GM10847 (cell line): ENCODE measurements around the gene JARID2.

ENCODE experiments used
- POLR2A ChIP-seq: IDR thresholded peaks from 2 replicates; pipeline ENCODE4 v1.6.1; 2011; ENCODE audit not compliant: insufficient read length; ENCODE audit errors: extremely low read depth

Gene JARID2

DNA sequence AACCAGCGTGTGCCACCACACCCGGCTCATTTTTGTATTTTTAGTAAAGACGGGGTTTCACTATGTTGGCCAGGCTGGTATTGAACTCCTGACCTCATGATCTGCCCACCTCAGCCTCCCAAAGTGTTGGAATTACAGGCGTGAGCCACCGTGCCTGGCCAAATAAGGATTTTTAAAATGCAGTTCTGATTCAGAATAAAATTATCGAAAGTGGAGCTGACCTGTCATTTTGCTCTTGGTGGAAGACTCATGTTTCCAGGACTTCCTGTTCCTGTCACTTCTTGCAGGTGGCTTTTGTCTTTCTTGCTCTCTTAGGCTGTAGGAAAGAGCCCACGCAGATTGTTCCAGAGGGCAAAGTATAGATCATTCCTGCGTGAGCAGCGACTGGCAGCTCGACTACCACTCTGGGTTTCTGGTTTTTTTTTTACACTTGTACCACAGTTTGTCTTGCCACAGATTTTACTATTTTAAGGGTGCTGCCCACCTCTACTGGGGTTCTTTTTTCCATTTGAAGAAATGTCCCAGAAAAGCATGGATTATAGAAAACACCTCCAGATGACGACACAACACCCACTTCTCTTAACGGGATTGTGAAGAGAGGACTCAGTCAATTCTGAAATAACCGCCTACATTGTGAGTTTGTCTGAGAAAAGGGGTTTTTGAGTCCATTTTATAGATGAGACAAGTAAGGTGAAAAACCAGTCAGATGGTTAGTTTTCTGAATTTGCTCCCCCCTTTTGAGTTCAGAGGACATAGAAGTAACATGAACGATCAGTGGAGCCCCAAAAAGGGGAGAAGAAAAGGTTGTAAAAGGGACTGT lies 7.5 kb downstream of the JARID2 start:
- TF ChIP-seq POLR2A: no peak

DNA sequence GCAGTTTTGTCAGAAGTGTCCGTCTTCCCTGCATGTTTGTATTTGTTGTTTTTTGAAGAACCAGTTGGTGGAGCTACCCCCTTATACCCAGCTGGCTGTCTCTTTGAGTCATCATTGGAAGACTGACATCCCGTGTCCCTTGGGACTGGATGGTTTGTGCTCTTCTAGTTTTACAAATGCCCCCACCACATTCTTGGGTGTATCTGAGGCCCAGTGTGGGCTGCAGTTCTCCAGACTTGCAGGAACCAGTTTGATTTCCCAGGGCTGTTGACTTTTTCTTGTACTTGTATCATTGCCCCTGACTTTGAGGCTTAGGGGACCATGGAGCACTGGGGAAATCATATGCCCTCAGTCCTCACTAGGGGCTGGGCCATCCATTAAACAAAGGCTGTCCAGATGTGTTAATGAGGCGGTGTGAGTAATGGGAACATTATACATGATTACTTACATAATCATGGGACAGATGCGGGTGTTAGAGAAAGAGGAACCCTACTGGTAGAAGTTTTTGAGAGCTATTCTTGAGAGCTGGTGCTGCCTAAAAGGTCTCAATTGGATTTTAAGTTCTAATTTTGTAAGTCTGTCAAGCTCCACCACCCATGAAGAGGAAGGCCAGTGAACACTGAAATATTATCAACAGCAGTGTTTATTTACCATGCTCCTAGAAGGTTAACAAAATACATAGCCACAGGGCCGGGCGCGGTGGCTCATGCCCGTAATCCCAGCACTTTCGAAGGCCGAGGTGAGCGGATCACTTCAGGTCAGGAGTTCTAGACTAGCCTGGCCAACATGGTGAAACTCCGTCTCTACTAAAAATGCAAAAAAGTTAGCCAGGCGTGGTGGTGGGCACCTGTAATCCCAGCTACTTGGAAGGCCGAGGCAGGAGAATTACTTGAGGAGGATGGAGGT lies 8.5 kb downstream of the JARID2 start:
- no peak for TF ChIP-seq POLR2A

DNA sequence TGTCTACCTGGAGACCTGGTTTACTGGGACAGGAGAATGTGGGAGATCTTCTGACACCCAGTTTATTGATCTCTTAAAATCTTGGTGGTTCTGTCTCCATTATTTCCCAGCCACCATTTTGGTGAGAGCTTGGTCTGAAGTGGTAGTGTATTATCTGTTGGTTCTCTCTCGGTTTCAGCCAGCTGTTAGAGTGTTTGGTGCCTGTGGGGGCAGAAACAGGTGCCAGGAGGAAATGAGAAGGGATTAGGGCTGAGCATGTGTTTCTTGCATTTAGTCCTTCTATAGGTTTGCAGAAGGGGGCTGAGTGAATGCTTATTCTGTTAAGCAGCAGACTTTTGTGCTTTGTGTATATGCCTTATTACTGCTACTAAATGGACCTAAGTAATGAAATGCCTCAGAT lies 9.6 kb downstream of the JARID2 start:
- TF ChIP-seq POLR2A: no peak

DNA sequence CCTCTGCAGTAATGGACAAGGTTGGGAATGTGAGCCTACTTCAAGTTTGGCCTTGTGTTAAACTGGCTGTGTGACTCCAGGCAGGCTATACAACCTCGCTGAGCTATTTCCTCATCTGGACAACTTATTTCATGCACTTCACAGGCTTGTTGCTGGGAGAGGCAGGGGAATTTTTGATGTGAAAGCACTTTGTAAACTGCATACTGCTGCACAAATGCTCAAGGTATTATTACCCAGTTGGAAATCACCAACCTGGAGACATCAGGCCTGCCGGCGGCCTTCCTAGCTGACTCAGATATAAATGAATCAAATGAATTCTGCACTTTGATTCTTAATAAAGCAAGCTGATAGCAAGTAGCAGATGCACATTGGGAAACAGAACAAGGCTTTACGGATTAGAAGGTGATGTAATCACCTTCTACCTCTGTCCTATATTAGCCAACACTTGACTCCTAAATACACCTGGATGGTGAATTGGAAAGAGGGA lies 10.1 kb downstream of the JARID2 start:
- TF ChIP-seq POLR2A: no peak

DNA sequence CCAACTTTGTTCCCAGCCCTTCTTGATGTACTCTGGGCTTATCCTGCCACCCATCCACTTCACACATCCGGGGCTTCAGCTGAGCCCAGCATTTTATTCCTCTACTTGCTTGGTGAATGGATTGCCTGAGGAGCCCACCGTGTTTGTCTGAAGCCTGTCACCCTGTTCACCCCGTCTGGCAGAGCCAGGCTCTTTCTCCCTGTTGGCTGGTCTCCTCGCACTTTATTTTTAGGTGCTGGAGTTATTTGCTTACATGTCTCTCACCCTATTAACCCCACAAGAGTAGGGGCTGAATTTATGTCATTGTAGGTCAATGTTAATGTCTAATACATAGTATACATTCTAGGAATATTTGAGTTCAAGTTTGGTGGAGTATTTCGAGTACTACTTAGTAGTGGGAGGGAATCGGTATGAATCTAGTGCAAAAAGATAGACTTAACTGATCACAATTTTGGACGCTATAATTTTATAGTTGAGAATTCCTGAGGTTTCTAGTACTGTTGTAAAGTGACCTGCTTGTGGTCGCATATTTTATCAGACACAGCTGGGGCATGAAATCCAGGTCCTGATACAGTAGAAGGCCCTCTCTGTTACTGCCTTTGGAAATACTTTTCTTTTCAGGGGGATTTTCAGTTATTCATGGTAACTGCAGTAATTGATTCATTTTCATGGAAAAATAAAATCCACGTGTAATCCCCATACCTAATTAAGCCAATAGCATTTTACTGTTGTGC lies 10.8 kb downstream of the JARID2 start:
- no peak for TF ChIP-seq POLR2A

DNA sequence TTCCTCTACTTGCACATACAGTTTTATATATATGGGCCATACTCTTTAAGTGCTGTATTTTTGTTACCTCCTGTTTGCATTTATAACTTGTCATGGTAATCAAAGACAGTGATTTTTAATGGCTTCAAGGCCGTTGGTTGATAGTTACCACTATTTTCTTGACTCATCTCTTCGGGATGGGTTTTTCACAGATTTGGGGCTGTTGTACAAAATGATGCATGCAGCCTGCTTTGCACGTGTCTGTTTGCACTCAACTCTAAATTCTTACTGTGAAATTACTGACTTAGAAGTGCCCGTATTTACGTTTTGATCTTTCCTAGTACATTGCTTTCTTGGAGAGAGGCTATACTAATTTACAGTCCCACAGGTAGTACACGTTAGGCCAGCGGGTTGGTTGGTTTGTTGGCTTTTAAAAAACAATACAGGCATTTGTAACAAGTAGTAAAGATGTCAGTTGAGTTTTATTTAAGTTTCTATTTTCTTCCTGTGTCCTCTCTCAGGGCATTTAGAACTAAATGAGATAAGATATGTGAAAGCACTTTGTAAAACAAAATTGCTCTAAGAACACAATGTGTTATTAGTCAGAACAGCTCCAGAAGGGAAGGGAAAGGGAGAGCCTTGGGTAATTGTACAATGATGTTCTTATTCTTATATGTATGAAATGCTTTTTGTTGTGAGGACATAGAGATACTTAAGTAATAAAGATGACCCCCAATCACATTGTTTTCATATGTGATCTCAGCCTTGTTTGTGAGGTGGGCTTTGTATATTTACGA lies 11.7 kb downstream of the JARID2 start:
- no peak for TF ChIP-seq POLR2A

DNA sequence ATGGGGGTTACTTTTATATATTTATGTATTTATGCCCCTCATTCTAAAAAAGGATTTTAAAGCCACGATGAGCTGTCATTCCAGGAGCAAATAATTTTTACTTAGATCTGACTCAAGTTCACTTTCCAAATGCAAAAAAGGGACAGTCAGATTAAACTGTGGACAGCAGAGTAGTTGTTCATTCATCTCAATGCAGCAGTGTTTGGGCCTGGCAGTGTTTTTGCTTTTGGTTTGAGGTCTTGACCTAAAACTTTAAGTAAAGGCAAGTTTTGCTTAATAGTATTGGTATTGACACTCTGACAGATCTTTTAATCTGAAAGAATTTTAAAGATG lies 13.9 kb downstream of the JARID2 start:
- TF ChIP-seq POLR2A: no peak

DNA sequence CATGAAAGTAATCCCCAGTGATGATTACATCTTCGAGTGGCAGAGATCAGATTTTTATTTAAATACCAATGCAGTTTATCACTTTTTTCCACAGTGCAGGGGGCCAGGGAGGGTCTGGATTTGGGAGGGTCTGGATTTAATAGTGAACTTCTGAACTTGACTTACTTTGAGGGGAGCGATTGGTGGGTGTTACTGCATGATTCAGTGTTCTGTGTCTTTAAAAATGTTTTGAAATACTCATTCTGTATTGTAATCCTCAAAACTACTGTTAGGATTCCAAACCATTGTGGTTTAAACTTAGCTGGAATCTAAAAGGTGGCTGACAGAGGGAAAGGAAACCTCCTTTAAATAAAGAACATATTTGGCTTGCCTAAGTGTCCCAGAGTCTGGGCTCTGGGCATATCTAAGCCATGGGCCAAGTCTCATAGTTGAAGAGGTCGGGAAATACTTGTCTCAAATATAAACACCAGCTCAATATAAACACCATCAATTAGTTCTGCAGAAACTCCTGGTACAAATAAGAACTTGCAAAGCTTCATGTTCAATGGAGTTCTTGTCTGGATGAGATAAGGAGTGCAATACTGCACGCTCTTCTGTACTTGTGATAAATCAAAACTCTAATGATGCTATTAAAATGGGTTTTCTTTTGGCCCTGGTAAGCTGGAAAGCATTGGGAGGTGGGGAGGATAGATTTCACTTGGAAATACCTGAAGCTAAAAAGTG lies 14.4 kb downstream of the JARID2 start:
- no peak for TF ChIP-seq POLR2A

DNA sequence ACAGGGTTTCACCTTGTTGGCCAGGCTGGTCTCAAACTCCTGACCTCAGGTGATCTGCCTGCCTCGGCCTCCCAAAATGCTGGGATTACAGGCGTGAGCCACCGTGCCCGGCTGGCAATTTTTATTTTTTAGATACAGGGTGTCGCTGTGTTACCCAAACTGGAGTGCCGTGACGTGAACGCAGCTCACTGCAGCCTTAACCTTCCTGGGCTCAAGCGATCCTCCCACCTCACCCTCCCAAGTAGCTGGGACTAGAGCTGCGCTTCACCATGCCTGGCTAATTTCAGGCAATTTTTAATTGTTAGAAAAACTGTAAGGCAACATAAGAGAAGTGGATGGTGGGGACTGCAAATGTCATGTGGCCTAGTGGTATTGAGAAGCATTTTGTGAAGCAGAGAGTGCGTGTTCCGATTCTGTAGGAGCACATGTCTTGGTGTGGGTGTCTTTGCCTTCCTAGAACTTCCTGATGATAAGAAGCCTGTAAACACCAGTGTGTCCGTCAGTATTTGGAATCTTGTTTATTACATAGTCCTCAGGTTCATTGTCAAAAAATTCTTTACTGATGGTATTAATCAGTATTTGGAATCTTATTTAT lies 18.0 kb downstream of the JARID2 start:
- no peak for TF ChIP-seq POLR2A

DNA sequence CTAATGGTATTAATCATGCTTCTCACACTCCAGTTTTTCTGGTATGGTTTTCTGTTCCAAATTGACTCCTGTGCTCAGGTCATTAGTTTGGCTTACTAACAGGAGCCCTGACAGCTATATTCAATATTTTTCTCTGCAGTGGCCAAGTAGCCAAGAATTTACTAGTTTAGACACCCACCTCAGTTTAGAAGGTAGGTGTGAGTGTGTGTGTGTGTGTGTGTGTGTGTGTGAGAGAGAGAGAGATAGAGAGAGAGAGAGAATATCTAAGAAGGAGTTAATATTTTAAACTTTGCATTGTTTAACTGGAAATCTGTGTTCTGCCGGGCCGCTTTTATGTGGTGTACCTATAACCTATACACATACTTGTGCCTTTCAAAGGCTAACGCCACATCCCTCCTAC lies 18.5 kb downstream of the JARID2 start:
- TF ChIP-seq POLR2A: no peak

DNA sequence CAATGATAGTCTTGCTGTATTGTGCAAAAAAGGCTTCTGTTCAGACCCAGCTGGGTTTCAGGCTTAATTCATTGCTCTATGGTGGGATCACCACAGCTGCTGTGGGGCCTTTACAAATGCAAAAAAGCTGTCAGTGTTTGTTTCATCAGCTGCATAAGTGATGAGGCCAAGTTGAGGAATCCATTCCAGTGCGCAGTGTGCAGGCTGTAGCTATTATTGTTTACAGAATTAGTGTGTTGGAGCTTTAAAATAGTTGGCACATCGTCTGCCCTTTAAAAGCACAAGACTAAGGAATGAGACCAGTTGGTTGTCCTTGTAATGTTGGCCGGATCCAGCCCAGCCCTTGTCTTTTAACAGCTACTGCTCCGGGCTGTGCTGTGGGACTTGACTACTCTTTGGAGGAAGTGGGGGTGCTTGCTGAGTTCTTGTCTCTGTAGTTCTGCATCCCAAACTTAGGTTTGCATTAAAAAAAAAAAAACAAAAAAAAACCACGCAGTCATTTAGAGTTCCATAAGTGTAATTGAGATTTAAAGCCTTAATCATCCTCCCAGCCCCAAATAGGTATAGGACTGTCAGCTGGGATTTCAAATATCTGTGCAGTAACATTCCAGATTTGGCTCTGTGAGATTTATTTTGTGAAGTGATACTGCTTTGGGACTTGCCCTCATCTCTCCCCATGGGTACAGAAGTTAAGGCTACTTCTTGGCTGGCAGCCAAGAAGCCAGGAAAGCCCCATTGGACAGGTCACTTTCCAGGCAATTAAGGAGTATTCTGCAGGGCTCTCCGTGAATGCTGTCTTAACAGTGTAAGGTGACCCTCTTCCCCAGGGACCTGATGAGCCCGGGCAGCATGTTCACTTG lies 19.3 kb downstream of the JARID2 start:
- no peak for TF ChIP-seq POLR2A

DNA sequence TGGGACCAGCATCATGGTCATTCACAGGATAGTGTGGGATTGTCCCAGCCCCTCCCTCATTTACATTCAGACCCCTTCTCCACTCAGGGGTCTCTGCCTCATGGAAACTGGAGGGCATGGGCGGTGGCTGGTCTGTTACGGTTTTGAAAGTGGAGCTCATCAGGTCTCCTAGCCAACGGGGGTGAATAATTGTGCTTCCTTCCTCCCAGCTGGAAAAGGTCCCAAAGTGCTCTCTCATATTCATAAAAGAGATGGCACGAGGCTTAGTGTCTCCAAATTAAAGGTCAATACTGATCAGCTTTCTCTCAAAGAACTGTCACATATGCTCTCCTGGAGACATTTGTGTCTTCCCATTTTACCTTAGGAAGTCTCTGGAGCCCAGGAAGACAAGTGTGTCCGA lies 19.9 kb downstream of the JARID2 start:
- TF ChIP-seq POLR2A: no peak

DNA sequence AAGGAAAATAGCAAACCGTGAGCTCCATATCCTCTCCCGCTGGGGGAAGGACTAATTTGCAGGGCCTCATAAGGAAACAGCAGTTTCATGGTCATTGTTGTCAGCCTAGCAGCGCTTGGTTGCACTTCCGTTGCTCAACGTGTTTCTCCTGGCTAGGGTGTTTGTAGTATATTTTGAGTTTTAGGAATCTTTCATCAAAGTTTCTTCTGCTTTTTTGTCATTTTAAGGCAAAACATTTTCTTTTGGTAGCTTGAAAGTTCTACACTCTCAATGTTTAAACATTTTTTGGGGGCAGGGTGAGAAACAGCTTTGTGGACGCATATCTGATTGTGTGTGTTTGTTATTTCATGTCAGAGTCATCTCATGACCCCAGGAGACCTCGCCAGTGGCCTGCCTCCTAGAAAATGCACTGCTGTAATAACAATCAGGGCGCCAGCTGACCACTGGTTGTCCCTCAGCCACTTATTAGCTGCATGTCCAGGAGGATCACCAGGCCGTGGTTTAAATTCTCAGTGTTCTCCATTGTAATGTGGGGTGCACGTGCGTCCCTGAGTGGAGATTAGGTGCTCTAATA lies 20.6 kb downstream of the JARID2 start:
- TF ChIP-seq POLR2A: no peak

DNA sequence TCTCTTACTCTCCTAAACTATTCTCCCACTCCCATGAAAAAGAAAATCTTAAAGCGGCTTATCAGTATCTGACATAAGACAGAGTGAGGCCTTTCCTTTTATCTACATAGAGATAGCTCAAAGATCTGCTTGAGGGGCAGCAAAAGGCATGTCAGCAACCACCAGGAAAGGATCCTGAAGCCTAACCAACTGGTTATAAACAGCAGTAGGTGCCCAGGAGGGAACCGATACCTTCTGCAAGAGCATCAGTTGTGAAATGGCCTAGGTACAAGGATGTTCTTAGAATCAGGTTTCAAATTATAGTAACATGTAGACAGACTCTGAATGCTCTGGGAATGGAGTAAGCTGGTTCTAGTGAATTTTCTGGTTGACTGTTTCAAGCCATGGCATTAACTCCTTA lies 21.4 kb downstream of the JARID2 start:
- no peak for TF ChIP-seq POLR2A
